ENCODE results near the gene UHMK1.
"Not testable (repeated sequence)": the region's sequence is repeated elsewhere in the genome, so short reads cannot be mapped to it uniquely, and the experiment has no call there.

UHMK1 gene, protein sequence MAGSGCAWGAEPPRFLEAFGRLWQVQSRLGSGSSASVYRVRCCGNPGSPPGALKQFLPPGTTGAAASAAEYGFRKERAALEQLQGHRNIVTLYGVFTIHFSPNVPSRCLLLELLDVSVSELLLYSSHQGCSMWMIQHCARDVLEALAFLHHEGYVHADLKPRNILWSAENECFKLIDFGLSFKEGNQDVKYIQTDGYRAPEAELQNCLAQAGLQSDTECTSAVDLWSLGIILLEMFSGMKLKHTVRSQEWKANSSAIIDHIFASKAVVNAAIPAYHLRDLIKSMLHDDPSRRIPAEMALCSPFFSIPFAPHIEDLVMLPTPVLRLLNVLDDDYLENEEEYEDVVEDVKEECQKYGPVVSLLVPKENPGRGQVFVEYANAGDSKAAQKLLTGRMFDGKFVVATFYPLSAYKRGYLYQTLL

DNA sequence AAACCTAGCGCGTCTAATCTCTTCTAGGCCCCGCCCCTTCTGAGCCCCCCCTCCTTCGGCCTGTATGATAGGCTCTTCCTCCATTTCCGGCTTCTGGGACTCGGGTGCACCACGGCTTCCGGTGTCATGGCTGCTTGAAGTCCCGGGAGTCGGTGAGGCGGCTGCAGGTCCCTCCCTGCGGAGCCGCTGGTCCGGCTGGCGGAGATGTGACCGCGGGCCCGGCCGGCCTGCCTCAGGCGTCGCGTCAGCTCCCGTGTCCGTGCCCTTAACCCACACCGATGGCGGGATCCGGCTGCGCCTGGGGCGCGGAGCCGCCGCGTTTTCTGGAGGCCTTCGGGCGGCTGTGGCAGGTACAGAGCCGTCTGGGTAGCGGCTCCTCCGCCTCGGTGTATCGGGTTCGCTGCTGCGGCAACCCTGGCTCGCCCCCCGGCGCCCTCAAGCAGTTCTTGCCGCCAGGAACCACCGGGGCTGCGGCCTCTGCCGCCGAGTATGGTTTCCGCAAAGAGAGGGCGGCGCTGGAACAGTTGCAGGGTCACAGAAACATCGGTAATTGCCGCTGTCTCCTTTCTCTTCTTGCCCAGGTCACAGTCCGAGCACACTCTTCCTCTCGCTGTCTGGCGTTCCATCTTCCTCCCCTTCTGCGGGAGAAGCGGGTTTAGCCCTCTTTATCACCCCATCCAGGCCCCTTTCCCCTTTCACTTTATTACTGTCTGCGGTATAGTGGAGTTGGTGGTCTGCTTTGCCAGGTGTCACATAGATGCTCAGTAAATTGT, at the start of gene UHMK1:
TSS of gene UHMK1 (plus strand) at position 96 of the 773 bp plus-strand sequence. CDS start at position 279, 183 bp downstream.
- in situ Hi-C loops (cut with MboI; ENCODE audit: low sequenced_read_pairs), result no loop called here

DNA sequence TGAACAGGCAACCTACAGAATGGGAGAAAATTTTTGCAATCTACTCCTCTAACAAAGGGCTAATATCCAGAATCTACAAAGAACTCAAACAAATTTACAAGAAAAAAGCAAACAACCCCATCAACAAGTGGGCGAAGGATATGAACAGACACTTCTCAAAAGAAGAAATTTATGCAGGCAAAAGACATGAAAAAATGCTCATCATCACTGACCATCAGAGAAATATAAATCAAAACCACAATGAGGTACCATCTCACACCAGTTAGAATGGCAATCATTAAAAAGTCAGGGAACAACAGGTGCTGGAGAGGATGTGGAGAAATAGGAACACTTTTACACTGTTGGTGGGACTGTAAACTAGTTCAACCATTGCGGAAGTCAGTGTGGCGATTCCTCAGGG, 43.3 kb upstream of the UHMK1 start:
- in situ Hi-C loops (cut with MboI; ENCODE audit: low sequenced_read_pairs), result not testable (repeated sequence)

DNA sequence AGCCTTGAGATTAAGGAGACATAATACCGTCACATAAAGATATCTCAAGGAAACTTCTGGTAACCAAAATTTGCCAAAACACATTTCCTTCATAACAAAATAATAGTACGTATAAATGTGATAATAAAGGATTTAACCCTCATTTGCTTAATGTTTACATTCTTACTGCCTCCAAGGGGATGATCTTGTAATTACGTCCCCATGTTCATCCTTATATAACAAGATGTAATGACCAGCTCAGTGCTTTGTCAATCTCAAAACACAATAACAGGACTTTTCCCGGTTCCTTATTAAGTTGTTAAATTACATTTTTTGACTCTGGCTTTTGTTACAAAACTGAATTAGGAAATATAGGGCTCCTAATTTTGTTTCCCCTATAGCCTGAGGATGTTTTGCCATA, 41.3 kb upstream of the UHMK1 start:
- in situ Hi-C loops (cut with MboI; ENCODE audit: low sequenced_read_pairs), result no loop called here

DNA sequence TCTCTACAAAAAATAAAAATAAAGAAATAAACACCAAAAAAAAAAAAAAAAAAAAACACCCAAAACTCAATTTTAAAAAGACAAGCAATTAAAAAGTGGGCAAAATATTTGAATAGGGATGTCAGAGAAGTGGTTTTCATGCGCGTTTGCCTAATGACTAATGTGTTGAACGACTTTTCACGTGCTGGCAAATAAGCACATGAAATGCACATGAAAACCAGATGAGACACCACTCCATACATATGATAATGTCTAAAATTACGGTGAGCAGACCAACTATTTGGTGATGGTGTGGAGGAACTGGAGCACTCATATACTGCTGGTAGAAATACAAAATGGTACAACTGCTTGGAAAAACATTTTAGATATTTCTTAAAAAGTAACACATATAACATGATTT, 39.4 kb upstream of the UHMK1 start:
- in situ Hi-C loops (cut with MboI; ENCODE audit: low sequenced_read_pairs), result no loop called here

DNA sequence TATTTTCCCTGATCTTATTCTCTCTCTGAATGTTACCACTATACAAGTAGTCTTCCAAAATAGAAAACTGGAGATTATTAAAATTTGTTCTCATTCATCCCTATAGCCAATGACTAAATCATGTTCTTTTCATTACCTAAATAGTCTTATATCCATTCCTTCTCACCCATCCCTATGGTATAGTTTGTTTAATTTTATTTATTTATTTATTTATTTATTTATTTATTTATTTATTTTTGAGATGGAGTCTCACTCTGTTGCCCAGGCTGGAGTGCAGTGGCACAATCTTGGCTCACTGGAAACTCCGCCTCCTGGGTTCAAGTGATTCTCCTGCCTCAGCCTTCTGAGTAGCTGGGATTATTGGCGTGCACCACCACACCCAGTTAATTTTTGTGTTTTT, 35.2 kb upstream of the UHMK1 start:
- in situ Hi-C loops (cut with MboI; ENCODE audit: low sequenced_read_pairs), result not testable (repeated sequence)

DNA sequence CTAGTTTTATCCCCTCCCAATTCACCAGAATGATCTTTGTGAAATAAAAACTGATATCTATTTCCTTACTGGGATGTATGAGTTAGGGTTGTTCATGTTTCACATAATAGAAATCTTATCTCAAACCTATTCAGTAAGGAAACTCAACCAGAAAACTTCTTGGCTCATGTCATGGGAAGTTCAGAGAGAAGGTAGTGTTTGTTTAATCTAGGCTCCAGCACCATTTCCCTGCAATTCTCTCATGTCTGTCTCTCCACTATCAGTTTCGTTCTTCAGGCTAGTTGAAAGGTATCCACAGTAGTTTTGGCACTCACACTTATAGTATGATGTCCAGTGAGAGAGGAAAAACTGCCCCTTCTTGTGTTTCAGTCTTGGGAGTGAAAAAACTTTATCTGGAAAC, 34.6 kb upstream of the UHMK1 start:
- in situ Hi-C loops (cut with MboI; ENCODE audit: low sequenced_read_pairs), result no loop called here

DNA sequence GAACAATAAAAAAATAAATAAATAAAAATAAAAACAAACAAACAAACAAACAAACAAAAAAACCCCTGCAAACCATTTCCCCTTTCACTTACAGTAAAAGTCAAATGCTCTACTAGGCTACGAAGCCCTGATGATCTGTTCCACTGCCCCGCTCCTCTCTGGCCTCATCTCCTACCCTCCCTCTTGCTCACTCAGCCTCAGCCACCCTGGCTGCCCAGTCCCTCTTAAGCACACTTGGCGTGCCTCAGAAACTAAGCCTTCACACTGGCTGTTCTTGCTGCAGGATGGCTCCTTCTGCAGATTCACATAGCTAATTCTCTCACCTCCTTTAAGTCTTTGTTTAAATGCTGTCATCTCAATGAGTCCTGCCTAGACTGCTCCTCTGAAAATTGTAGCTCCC, 30.8 kb upstream of the UHMK1 start:
- in situ Hi-C loops (cut with MboI; ENCODE audit: low sequenced_read_pairs), result no loop called here

DNA sequence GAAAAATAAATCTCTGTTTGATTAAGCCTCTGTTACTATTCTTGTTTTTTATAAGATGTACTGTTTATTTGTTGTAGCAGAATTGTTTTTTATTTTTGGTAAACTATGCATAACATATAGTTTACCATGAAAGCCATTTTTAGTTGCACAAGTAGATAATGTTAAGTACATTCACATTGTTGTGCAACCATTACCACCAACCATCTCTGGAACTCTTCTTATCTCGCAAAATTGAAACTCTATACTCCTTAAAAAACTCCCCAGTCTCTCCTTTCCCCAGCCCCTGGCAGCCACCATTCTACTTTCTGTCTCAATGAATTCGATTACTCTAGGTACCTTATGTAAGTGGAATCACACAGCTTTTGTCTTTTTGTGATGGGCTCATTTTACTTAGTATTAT, 27.4 kb upstream of the UHMK1 start:
- in situ Hi-C loops (cut with MboI; ENCODE audit: low sequenced_read_pairs), result no loop called here

DNA sequence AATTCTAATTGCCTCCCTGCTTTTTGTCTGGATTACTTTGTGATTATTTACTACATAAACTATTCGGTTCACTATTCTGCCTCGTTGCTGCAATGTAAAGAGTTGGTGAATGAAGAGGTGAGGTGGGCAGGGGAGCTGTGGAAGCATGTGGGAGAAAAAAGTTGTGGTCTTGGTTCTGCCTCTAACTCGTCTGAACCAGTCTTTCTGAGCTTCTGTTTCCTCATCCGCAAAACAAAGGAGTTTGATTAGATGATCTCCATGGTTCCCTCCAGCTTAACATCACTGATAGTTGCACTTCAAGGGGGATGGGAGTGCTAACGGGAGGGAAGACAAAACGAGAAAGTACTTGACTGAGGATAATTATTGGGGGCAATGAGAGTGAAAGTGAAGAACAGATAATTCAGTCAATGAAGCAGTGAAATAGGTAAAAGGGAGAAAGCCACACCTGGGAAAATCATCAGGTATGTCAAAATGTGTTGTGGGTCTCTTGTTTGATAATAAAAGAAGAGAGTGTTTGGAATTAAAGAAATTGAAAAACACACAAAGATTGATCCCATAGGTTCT, 26.2 kb upstream of the UHMK1 start:
- in situ Hi-C loops (cut with MboI; ENCODE audit: low sequenced_read_pairs), result no loop called here

DNA sequence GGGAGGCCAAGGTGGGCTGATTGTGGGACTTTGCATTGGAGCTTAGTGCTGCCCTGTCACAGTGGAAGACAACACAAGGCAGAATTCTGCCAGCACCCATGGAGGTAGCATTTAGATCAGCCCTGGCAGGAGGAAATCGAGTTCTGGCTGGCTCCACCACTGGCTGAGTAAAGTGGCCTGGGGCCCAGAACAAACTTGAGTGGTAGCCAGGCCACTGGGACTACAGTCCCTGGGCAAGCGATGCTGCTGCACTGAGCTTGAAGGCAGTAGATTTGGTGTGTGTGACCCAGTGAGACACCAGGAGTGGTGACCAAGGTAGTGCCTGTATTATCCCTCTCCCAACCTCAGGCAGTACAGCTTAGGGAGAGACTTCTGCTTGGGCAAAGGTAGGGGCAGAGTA, 22.5 kb upstream of the UHMK1 start:
- in situ Hi-C loops (cut with MboI; ENCODE audit: low sequenced_read_pairs), result no loop called here

DNA sequence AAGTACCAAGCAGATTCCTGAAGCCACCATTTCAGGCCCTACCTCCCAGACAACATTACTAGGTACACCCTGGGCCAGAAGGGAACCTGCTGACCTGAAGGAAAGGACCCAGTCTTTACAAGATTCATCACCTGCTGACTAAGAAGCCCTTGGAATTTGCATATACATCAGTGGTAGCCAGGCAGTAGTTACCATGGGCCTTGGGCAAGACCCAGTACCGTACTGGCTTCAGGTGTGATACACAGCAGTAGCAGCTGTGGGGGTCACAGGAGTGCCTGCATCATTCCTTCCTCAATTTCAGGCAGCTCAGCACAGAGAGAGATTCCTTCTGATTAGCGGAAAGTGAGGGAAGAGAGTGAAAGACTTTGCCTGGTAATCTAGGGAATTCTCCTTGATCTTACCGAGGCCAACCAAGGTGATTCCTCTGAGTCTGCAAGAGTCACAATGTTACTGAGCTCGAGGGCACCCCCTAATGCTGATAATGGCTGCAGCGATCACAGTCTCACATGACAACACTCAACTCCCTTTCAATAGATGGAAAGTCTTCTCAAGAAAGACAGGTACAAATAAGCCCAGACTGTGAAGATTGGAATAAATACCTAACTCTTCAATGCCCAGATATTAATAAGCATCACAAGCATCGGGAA, 22.0 kb upstream of the UHMK1 start:
- in situ Hi-C loops (cut with MboI; ENCODE audit: low sequenced_read_pairs), result no loop called here

DNA sequence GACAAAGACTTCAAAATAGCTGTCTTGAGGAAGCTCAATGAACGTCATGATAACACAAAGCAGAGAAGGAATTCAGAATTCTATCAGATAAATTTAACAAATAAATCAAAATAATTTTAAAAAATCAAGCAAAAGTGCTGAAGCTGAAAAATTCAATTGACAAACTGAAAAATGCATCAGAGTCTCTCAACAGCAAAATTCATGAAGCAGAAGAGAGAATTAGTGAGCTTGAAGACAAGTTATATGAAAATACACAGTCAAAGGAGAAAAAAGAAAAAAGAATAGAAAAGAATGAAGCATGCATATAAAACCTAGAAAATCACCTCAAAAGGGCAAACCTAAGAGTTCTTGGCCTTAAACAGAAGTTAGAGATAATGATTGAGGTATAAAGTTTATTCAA, 21.0 kb upstream of the UHMK1 start:
- in situ Hi-C loops (cut with MboI; ENCODE audit: low sequenced_read_pairs), result no loop called here

DNA sequence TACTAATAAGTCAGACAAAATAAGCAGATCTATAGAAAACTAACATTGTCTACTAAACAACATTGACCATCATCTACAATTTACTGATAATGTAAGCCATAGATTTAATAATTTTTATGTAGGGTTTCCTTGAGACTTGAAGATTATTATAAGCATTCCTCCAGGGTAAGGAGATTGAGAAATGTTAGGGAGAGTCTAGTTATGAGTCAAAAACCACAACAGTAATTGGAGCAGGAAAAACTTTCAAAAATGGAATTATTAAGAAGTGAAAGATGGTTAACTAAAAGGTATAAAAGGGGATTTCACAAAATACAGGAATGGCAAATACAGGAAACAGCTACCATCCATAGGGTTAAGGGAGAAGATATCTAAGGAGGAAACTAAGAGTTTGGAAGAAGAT, 12.4 kb upstream of the UHMK1 start:
- in situ Hi-C loops (cut with MboI; ENCODE audit: low sequenced_read_pairs), result no loop called here

DNA sequence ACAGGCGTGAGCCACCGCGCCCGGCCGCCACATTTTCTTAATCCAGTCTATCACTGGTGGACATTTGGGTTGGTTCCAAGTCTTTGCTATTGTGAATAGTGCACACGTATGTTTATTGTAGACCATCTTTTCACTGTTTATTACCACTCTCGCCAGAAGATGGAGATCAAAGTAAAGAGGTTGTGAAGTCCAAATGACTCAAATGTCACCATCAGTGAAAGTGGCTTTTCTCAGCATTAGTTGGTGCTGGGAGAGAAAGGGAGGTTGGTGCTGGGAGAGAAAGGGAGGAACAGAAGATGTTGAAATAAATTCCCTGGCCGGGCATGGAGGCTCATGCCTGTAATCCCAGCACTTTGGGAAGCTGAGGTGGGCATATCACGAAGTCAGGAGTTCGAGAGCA, 10.4 kb upstream of the UHMK1 start:
- in situ Hi-C loops (cut with MboI; ENCODE audit: low sequenced_read_pairs), result no loop called here

DNA sequence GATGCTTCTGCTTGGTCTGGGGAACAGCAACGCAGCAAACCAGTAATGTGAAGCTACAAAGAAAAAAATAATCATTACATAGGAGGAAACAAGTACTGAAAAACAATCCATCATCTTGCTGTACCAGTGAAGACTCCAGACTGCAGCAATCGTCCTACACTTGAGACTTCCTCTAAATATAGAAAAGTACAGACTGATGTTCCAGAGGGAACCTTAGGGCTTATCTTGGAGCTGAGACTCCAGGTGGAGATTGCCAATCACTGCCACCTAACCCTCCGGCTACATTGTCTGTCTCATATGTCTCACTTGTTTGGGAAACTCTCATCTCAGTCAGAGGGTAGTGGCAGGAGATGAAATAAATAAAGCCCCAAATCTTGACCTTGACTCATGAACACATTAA, 9.4 kb upstream of the UHMK1 start:
- in situ Hi-C loops (cut with MboI; ENCODE audit: low sequenced_read_pairs), result no loop called here

DNA sequence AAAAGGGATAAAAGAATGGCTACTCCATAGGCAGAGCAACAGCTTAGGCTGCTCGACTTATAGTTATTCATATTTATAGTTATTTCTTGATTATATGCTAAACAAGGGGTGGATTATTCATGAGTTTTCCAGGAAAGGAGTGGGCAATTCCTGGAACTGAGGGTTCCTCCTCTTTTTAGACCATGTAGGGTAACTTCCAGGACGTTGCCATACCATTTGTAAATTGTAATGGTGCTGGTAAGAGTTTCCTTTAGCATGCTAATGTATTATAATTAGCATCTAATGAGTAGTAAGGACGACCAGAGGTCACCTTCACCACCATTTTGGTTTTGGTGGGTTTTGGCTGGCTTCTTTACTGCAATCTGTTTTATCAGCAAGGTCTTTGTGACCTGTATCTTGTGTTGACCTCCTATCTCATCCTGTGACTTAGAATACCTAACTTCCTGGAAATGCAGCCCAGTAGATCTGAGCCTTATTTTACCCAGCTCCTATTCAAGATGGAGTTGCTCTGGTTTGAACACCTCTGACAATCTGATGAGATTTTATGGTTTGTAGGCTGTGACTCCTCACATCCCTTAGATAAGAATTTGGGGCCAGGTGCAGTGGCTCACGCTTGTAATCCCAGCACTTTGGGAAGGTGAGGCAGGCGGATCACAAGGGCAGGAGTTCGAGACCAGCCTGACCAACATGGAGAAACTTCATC, 1.9 kb upstream of the UHMK1 start:
- in situ Hi-C loops (cut with MboI; ENCODE audit: low sequenced_read_pairs), result not testable (repeated sequence)

DNA sequence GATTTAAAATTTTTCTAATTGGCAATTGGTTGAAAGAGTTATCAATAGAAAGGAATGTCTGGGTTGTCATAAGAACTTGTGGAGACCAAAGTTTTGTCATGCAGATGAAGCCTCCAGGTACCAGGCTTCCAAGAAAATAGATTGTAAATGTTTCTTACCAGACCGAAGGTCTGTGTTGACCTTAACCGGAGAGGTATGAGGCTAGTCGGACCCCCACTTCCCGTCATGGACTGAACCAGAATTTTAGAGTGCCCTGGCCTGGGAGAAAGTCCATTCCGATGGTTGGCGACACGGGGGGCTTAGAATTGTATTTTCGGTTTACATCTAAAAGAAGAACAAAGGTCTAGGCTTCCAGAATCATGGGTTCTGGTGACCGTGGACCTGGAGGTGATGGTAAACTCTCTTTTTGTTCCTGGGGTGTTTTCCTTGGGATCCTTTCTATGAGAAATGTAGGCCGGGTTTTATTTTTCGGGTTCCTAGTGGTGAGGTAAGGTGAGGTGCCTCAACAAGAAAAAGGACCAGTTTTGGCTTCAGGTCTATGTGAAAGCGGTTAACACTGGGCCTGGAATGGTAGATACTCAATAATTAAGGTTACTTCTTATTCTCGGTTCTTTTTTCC, 405 bp upstream of the UHMK1 start:
- in situ Hi-C loops (cut with MboI; ENCODE audit: low sequenced_read_pairs), result no loop called here

DNA sequence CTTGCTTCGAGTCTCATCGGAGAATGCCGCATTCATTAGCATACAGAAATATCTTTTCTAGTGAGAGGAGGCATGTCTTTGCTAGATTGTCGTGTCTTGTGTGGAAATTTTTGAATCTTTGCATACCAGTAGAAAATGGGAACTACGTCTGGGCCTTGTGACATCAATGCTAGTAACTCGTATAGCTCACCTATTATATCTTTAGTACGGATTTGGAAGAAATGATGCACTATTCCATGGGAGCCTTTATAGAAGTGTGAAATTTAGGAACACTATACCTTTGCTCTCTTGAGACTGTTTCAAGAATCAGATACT, 835 bp downstream of the UHMK1 start:
- in situ Hi-C loops (cut with MboI; ENCODE audit: low sequenced_read_pairs), result no loop called here

DNA sequence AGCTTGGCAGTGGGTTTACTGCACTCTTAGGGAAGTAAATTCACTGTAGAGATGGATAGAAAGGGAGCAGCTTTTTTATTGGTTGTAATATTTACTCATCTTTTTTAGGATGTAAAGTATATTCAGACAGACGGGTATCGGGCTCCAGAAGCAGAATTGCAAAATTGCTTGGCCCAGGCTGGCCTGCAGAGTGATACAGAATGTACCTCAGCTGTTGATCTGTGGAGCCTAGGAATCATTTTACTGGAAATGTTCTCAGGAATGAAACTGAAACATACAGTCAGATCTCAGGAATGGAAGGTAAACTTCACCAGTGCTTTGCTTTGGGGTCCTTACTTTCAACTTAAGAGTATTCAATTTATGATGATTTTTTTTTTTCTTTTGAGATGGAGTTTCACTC, 3.2 kb downstream of the UHMK1 start:
- in situ Hi-C loops (cut with MboI; ENCODE audit: low sequenced_read_pairs), result no loop called here

DNA sequence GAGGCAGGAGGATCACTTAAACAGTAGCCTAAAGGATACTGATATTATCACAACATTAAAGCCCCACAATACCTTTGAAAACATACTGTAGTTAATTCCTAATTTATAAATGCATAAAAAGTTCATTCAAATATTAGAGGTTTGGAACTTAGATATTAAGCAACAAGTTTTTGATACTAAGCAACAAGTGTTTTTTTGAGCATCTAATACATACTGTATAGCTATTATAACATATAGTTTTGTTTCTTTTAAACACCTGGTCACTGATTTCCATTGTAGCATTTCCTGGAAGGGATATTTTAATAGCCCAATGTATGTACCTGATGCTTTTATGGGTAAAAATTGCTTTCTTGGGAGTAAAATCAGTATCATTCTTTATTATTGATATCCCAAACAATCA, 4.5 kb downstream of the UHMK1 start:
- in situ Hi-C loops (cut with MboI; ENCODE audit: low sequenced_read_pairs), result no loop called here

DNA sequence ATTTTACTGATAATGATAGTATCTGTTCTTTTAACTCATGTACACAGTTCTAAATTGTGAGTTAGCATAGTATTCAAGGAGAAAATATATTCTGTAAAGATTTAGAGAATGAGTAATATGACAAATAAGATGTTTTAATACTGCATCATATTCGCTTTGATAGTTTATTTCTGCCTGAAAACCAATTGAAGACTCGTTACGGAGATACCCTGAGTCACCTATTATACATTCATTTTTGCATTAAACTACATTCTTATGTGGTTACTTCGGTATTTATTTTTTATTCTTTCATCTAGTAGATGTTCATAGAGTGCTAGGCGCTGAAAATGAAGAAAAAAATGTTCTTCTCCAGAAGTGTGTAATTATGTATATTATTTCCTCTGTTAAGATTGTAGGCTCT, 5.3 kb downstream of the UHMK1 start:
- in situ Hi-C loops (cut with MboI; ENCODE audit: low sequenced_read_pairs), result no loop called here
